NAMALWA (cell line): ENCODE data around the gene LCN15.
"Not testable (repeated sequence)": the region's sequence is repeated elsewhere in the genome, so short reads cannot be mapped to it uniquely, and the experiment has no call there.

Experiments
- DNase-seq: peaks from one replicate; pipeline ENCODE4 v3.0.0-alpha.2; 2015; ENCODE audit warnings: low spot score

Gene LCN15

GRCh38 chr9:136794281-136794999 is 30.1 kb upstream of the LCN15 start:
- DNase-seq = no peak

- DNase-seq = peak; percentile 42
Observed at GRCh38 chr9:136793086-136793946, 29.0 kb upstream of the LCN15 start.

GRCh38 chr9:136792321-136793085 is 28.2 kb upstream of the LCN15 start:
- no peak for DNase-seq

- peak; percentile 82 for DNase-seq
Observed at GRCh38 chr9:136791516-136792276, 27.4 kb upstream of the LCN15 start.

GRCh38 chr9:136790640-136791515 is 26.6 kb upstream of the LCN15 start, which contains the start of gene TMEM141:
TSS of gene TMEM141 (plus strand) at chr9:136791344. CDS start at chr9:136791371, 27 bp downstream.
- peak; percentile 99 for DNase-seq

GRCh38 chr9:136789523-136789937 is 25.2 kb upstream of the LCN15 start:
- no peak for DNase-seq

- not testable (repeated sequence) for DNase-seq
Observed at GRCh38 chr9:136788644-136789522, 24.6 kb upstream of the LCN15 start.

- DNase-seq = peak; percentile 87
Observed at GRCh38 chr9:136787690-136788400, 23.5 kb upstream of the LCN15 start.

- DNase-seq = not testable (repeated sequence)
Observed at GRCh38 chr9:136786983-136787382, 22.7 kb upstream of the LCN15 start.

GRCh38 chr9:136786451-136786850 is 22.1 kb upstream of the LCN15 start:
- no peak for DNase-seq

- not testable (repeated sequence) for DNase-seq
Observed at GRCh38 chr9:136785565-136786355, 21.4 kb upstream of the LCN15 start.

- no peak for DNase-seq
Observed at GRCh38 chr9:136784997-136785361, 20.7 kb upstream of the LCN15 start.

GRCh38 chr9:136784249-136784996 is 20.1 kb upstream of the LCN15 start:
- DNase-seq = peak; percentile 77

GRCh38 chr9:136782452-136782851 is 18.1 kb upstream of the LCN15 start:
- no peak for DNase-seq

- no peak for DNase-seq
Observed at GRCh38 chr9:136779808-136780207, 15.5 kb upstream of the LCN15 start.

- no peak for DNase-seq
Observed at GRCh38 chr9:136777359-136777758, 13.0 kb upstream of the LCN15 start.

GRCh38 chr9:136776947-136777346 is 12.6 kb upstream of the LCN15 start:
- DNase-seq = no peak
